ENCODE results near the gene SLC34A1.

SLC34A1 gene

GRCh38 chr5:177390363-177391300 is 6.4 kb downstream of the SLC34A1 start (continued):
- TF ChIP-seq ZNF518A (tag by site-specific recombination; conservative IDR thresholded peaks at IDR 0.05; ENCODE audit: low read depth) = no peak
- TF ChIP-seq PRDM6 (tag by site-specific recombination; IDR thresholded peaks at IDR 0.05) = no peak
- no peak for TF ChIP-seq ZNF692 (tag by site-specific recombination; IDR thresholded peaks at IDR 0.05)
- TF ChIP-seq ZNF121 (tag by site-specific recombination; IDR thresholded peaks at IDR 0.05) = no peak
- no peak for TF ChIP-seq ZNF791 (tag by site-specific recombination; IDR thresholded peaks at IDR 0.05)
- no peak for TF ChIP-seq ZNF610 (tag by site-specific recombination; IDR thresholded peaks at IDR 0.05; ENCODE audit: borderline replicate concordance)
- no peak for TF ChIP-seq ZNF560 (tag by site-specific recombination; IDR thresholded peaks at IDR 0.05; ENCODE audit: borderline replicate concordance)
- no peak for TF ChIP-seq FEZF1 (tag by site-specific recombination; IDR thresholded peaks at IDR 0.05)
- 0 out of 2 replicates have a peak, but pooled peaks have one; percentile 23 for TF ChIP-seq ZNF324 (tag by site-specific recombination; IDR thresholded peaks at IDR 0.05)
- TF ChIP-seq ZNF24 (tag by site-specific recombination; IDR thresholded peaks at IDR 0.05) = no peak
- no peak for TF ChIP-seq ZNF148 (tag by site-specific recombination; IDR thresholded peaks at IDR 0.05; ENCODE audit: borderline replicate concordance)
- TF ChIP-seq ZNF580 (tag by site-specific recombination; IDR thresholded peaks at IDR 0.05) = no peak
- TF ChIP-seq WT1 (tag by site-specific recombination; IDR thresholded peaks at IDR 0.05) = no peak
- no peak for TF ChIP-seq ZNF704 (tag by site-specific recombination; IDR thresholded peaks at IDR 0.05)
- TF ChIP-seq ZSCAN30 (tag by site-specific recombination; IDR thresholded peaks at IDR 0.05) = peak; percentile 61; the same call in 1 of the 2 replicates
- no peak; the same call in 1 of the 2 replicates for TF ChIP-seq ZNF660 (tag by site-specific recombination; IDR thresholded peaks at IDR 0.05)
- TF ChIP-seq ZNF571 (tag by site-specific recombination; IDR thresholded peaks at IDR 0.05) = no peak
- no peak for TF ChIP-seq ZNF621 (tag by site-specific recombination; IDR thresholded peaks at IDR 0.05)
- peak; percentile 94 for TF ChIP-seq CTCF (tag by site-specific recombination; IDR thresholded peaks at IDR 0.05)
- no peak for TF ChIP-seq ZNF548 (tag by site-specific recombination; IDR thresholded peaks at IDR 0.05)
- peak; percentile 95; the same call in 1 of the 2 replicates for TF ChIP-seq ZNF768 (tag by site-specific recombination; IDR thresholded peaks at IDR 0.05)
- TF ChIP-seq ZSCAN18 (tag by site-specific recombination; IDR thresholded peaks at IDR 0.05) = no peak

All from HEK293 (cell line).